ENCODE results near the gene PPP1R1B.

The PPP1R1B gene

GRCh38 chr17:39611401-39612112, 15.2 kb upstream of the PPP1R1B start:
- peaks cover 34% of the 10 kb centered on the region for H3K27me3 ChIP-seq (replicated peaks; ENCODE audit: insufficient read depth, low read length)
- no peak overlapping the region for H3K27ac ChIP-seq (ENCODE audit: low read length)
- no peak overlapping the region for H3K4me2 ChIP-seq (ENCODE audit: low read depth, low read length)
- no peaks in the 10 kb centered on the region for H3K4me1 ChIP-seq (ENCODE audit: low read length)
- no peaks in the 10 kb centered on the region for H3F3A ChIP-seq (ENCODE audit: insufficient read depth, low read length)
- no peak overlapping the region for H3K4me3 ChIP-seq (ENCODE audit: low read length)
- no peak overlapping the region for H2AFZ ChIP-seq (ENCODE audit: low read length)
- no peaks in the 10 kb centered on the region for H3K9me3 ChIP-seq (replicated peaks; ENCODE audit: insufficient read depth, low read length)
- no peaks in the 10 kb centered on the region for H4K20me1 ChIP-seq (ENCODE audit: insufficient read depth, low read length)
- TF ChIP-seq EZH2phosphoT487 (IDR thresholded peaks at IDR 0.05; ENCODE audit: low read length) (no peak), EZH2 (optimal IDR thresholded peaks at IDR 0.05; ENCODE audit: low read depth, low read length) (no peak), CTCF (IDR thresholded peaks at IDR 0.05; ENCODE audit: low read length) (no peak)
- H3K79me2 ChIP-seq (ENCODE audit: low read length) = no peaks in the 10 kb centered on the region
- H3K9ac ChIP-seq (ENCODE audit: low read length) = no peak overlapping the region
- no peak for DNase-seq
- H3K36me3 ChIP-seq (replicated peaks; ENCODE audit: insufficient read depth, low read length) = no peaks in the 10 kb centered on the region
- H3K9me2 ChIP-seq (replicated peaks; ENCODE audit: insufficient read depth, low read length) = no peaks in the 10 kb centered on the region

- H2AFZ ChIP-seq (ENCODE audit: low read length) = no peak overlapping the region
- TF ChIP-seq EZH2phosphoT487 (IDR thresholded peaks at IDR 0.05; ENCODE audit: low read length) (no peak), EZH2 (optimal IDR thresholded peaks at IDR 0.05; ENCODE audit: low read depth, low read length) (no peak), CTCF (IDR thresholded peaks at IDR 0.05; ENCODE audit: low read length) (no peak)
- H3K27me3 ChIP-seq (replicated peaks; ENCODE audit: insufficient read depth, low read length) = peaks cover 34% of the 10 kb centered on the region
These were observed 14.4 kb upstream of the PPP1R1B start for GRCh38 chr17:39612291-39612894.

GRCh38 chr17:39612935-39613464, 13.8 kb upstream of the PPP1R1B start:
- Histone ChIP-seq H4K20me1 (ENCODE audit: insufficient read depth, low read length) (no peaks in the 10 kb centered on the region), H3K9ac (ENCODE audit: low read length) (no peak overlapping the region), H3F3A (ENCODE audit: insufficient read depth, low read length) (no peaks in the 10 kb centered on the region), H3K27me3 (replicated peaks; ENCODE audit: insufficient read depth, low read length) (peaks cover 31% of the 10 kb centered on the region), H3K9me2 (replicated peaks; ENCODE audit: insufficient read depth, low read length) (no peaks in the 10 kb centered on the region), H3K4me3 (ENCODE audit: low read length) (no peak overlapping the region), H3K36me3 (replicated peaks; ENCODE audit: insufficient read depth, low read length) (no peaks in the 10 kb centered on the region), H3K79me2 (ENCODE audit: low read length) (no peaks in the 10 kb centered on the region), H3K4me2 (ENCODE audit: low read depth, low read length) (no peak overlapping the region), H3K27ac (ENCODE audit: low read length) (no peak overlapping the region), H2AFZ (ENCODE audit: low read length) (no peak overlapping the region), H3K4me1 (ENCODE audit: low read length) (0 out of 2 replicates have a peak, but pooled peaks cover 3% of the 10 kb centered on the region), H3K9me3 (replicated peaks; ENCODE audit: insufficient read depth, low read length) (no peaks in the 10 kb centered on the region)
- TF ChIP-seq CTCF (IDR thresholded peaks at IDR 0.05; ENCODE audit: low read length) (no peak), EZH2phosphoT487 (IDR thresholded peaks at IDR 0.05; ENCODE audit: low read length) (no peak)
- DNase-seq = no peak

More at GRCh38 chr17:39612291-39612894, 14.4 kb upstream of the PPP1R1B start:
- Histone ChIP-seq H3F3A (ENCODE audit: insufficient read depth, low read length) (no peaks in the 10 kb centered on the region), H3K27ac (ENCODE audit: low read length) (no peak overlapping the region), H3K36me3 (replicated peaks; ENCODE audit: insufficient read depth, low read length) (no peaks in the 10 kb centered on the region), H3K4me2 (ENCODE audit: low read depth, low read length) (no peak overlapping the region), H3K79me2 (ENCODE audit: low read length) (no peaks in the 10 kb centered on the region), H3K9ac (ENCODE audit: low read length) (no peak overlapping the region), H3K4me3 (ENCODE audit: low read length) (no peak overlapping the region), H3K4me1 (ENCODE audit: low read length) (0 out of 2 replicates have a peak, but pooled peaks cover 1% of the 10 kb centered on the region), H3K9me2 (replicated peaks; ENCODE audit: insufficient read depth, low read length) (no peaks in the 10 kb centered on the region), H4K20me1 (ENCODE audit: insufficient read depth, low read length) (no peaks in the 10 kb centered on the region), H3K9me3 (replicated peaks; ENCODE audit: insufficient read depth, low read length) (no peaks in the 10 kb centered on the region)
- no peak for DNase-seq

Data from MM.1S (cell line).